Lower leg skin (tissue), 4 donors: Measurements from ENCODE around the gene SMG1. TPM values are rescaled to one million over a fixed set of nuclear protein-coding genes. Genes with fewer than 3 reads are reported as not detected.

Source experiments
- DNase-seq, 2 donors: peaks; one replicate each; pipeline ENCODE4 v3.0.0-alpha.2; 2019; ENCODE audit warnings: low spot score in 2 of 2
- H3K4me3 ChIP-seq: fragments of 200-600 bp; sonication (generic); 2 replicates; pipeline ENCODE4 v1.5.1; 2017; ENCODE audit warnings: mild to moderate bottlenecking, low read depth; ENCODE audit not compliant: poor library complexity, severe bottlenecking
- POLR2A ChIP-seq, 2 donors: fragments of 450-650 bp; IDR thresholded peaks; one replicate each; pipeline ENCODE4 v1.6.1; 2016 to 2017; ENCODE audit warnings: antibody characterized with exemption in 2 of 2, mild to moderate bottlenecking in 1 of 2, moderate library complexity in 1 of 2
- WGBS, 2 donors: methylation state at CpG; one replicate each; pipeline ENCODE4 v1.1.5; 2018; 5-methylcytosine and 5-hydroxymethylcytosine counted together
- intact Hi-C: fragments of 100-400 bp; cut with DNase I; formaldehyde crosslinking; loops from one replicate; pipeline ENCODE4 v1.15.0; 2023; ENCODE audit warnings: low total_unique reads
- total RNA-seq, 4 donors: library from RNA; depleted of rRNA; stranded (reverse); fragments of >200 nt; gene quantifications; one replicate each; pipeline ENCODE4 v1.1.0, GENCODE V29; 2016
- TF ChIP-seq, protein P1 (sequence below), 3 donors: fragments of 450-650 bp; IDR thresholded peaks; one replicate each; pipeline ENCODE4 v1.5.1; 2016; ENCODE audit warnings: antibody characterized with exemption in 3 of 3, mild to moderate bottlenecking in 3 of 3, moderate library complexity in 2 of 3

SMG1 gene
- total RNA-seq, 4 donors from 2014 or later: 86.4 to 187 (median 105) TPM

DNA sequence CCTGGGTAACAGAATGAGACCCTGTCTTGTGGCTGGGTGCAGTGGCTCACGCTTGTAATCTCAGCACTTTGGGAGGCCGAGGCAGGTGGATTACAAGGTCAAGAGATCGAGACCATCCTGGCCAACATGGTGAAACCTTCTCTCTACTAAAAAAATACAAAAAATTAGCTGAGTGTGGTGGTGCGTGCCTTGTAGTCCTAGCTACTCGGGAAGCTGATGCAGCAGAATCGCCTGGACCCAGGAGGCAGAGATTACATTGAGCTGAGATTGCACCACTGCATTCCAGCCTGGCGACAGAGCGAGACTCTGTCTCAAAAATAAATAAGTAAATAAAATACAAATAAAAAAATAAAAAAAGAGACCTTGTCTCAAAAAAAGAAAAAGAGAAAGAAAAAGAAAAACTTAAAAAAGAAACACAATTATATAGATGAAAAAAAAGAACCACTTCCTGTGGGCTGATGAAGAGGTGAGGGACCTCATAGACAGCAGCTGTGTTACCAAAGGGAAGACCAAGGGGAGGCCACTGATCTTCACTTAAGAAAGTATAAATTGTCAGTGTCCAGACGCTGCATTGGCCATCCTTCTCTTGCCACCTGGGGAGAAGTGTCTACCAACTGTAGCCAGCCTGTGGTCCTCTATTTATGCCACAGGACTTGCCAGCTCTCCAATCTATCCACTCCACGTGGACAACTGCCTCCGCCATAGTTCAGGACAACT, 24.4 kb upstream of the SMG1 start:
- H3K4me3 ChIP-seq: no peak overlapping the region
- intact Hi-C loops: no loop called here
- DNase-seq: no peak
- WGBS, 2 donors: 91 to 92% methylated on average over 11 of the region's 11 CpGs
- TF ChIP-seq, protein P1, sequence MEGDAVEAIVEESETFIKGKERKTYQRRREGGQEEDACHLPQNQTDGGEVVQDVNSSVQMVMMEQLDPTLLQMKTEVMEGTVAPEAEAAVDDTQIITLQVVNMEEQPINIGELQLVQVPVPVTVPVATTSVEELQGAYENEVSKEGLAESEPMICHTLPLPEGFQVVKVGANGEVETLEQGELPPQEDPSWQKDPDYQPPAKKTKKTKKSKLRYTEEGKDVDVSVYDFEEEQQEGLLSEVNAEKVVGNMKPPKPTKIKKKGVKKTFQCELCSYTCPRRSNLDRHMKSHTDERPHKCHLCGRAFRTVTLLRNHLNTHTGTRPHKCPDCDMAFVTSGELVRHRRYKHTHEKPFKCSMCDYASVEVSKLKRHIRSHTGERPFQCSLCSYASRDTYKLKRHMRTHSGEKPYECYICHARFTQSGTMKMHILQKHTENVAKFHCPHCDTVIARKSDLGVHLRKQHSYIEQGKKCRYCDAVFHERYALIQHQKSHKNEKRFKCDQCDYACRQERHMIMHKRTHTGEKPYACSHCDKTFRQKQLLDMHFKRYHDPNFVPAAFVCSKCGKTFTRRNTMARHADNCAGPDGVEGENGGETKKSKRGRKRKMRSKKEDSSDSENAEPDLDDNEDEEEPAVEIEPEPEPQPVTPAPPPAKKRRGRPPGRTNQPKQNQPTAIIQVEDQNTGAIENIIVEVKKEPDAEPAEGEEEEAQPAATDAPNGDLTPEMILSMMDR (IDR thresholded peaks at IDR 0.05): no peak
- TF ChIP-seq POLR2A (IDR thresholded peaks at IDR 0.05): no peak

DNA sequence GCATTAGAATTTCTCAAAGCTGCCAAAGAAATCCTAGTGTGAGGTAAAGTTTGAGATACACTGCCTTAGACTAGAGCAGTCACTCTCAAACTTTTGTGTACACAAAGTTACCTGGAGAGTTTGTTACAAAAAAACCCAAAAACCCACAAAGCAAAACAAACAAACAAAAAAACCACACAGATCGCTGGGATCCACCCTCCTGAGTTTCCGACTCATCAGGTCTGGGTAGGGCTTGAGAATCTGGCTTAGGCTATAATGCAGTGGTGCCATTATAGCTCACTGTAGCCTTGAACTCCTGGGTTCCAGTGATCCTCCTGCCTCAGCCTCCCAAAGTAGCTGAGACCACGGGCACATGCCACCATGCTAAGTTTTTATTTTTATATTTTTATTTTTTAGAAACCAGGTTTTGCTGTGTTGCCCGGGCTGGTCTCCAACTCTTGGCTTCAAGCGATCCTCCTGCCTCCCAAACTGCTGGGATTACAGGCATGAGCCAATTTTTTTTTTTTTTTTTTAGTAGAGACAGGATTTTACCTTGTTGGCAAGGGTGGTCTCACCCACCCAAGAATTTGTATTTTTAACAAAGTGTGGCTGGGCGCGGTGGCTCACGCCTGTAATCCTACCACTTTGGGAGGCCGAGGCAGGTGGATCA, 22.3 kb upstream of the SMG1 start:
- WGBS, 2 donors: 62 to 77% methylated on average over 9 of the region's 9 CpGs
- no peak for TF ChIP-seq POLR2A (IDR thresholded peaks at IDR 0.05)
- TF ChIP-seq, protein P1 (IDR thresholded peaks at IDR 0.05): no peak
- DNase-seq: no peak
- no peak overlapping the region for H3K4me3 ChIP-seq
- intact Hi-C loops: no loop called here

DNA sequence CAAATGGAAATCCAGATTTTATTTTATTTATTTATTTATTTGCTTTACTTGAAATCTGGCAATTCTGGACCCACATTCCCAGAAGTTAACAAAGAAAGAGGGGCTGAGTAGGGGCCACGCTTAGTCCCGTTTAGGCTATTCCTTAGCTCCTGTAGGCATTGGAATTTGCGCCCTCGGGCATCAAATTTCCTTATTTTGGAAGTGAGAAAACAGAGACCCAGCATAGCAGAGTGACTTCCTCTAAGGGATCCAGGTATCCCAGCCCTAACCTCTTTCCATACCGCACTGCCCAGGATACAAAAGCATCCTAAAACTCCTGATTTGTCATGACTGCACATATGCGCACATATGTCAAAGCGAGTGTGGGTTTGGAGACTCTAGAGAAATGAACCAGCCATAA, 19.0 kb upstream of the SMG1 start:
- intact Hi-C loops: no loop called here
- TF ChIP-seq, protein P1 (IDR thresholded peaks at IDR 0.05): no peak
- TF ChIP-seq POLR2A (IDR thresholded peaks at IDR 0.05): no peak
- no peak overlapping the region for H3K4me3 ChIP-seq
- WGBS, 2 donors: 74 to 77% methylated on average over 7 of the region's 7 CpGs
- DNase-seq: no peak

DNA sequence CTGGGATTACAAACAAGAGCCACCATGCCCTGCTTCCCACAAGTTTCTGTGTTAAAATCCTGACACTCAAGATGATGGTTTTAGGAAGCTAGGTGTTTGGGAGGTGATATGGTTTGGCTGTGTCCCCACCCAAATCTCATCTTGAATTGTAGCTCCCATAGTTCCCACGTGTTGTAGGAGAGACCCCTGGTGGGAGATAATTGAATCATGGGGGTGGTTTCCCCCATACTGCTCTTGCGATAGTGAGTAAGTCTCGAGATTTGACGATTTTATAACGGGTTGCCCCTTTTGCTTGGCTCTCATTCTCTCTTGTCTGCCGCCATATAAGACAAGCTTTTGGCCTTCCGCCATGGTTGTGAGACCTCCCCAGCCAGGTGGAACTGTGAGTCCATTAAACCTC, 17.2 kb upstream of the SMG1 start:
- intact Hi-C loops: no loop called here
- no peak overlapping the region for H3K4me3 ChIP-seq
- 84 to 90% methylated on average over 7 of the region's 7 CpGs for WGBS, 2 donors
- TF ChIP-seq, protein P1 (IDR thresholded peaks at IDR 0.05): no peak
- no peak for TF ChIP-seq POLR2A (IDR thresholded peaks at IDR 0.05)
- DNase-seq: no peak

DNA sequence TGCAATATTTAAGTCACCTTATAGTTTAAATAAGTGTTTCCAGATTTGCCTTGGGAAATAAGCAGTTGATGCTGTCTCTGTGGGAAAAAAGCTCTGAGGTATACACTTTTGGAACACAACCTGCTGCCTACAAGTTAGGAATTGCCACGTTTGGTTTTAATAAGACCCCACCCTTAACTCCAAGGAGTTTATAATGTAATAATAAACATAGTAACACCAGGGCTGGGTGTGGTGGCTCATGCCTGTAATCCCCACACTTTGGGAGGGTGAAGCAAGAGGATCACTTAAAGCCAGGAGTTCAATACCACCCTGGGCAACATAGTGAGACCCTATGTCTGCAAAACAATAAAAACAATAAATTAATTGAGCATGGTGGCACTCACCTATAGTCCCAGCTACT, 15.9 kb upstream of the SMG1 start:
- TF ChIP-seq, protein P1 (IDR thresholded peaks at IDR 0.05): no peak
- TF ChIP-seq POLR2A (IDR thresholded peaks at IDR 0.05): no peak
- WGBS, 2 donors: 21 to 38% methylated on average over 1 of the region's 1 CpG
- H3K4me3 ChIP-seq: no peak overlapping the region
- DNase-seq: no peak
- intact Hi-C loops: no loop called here
